Bronchial epithelial cell (primary cell): ENCODE results near the gene AGPAT3. TPM values are rescaled to one million over a fixed set of nuclear protein-coding genes. Genes with fewer than 3 reads are reported as not detected.

Source experiments
- DNase-seq: peaks from one replicate; pipeline ENCODE4 v3.0.0-alpha.2; 2010; ENCODE audit warnings: low read depth
- FAIRE-seq: peaks from 2 replicates; lab custom pipeline; 2011; peaks lifted over from hg19 to GRCh38; lab: Jason Lieb, UNC
- H3K27me3 ChIP-seq: 2 replicates; pipeline ENCODE4 v1.5.1; 2011; ENCODE audit warnings: low read length; ENCODE audit not compliant: control insufficient read depth, insufficient read depth
- H3K36me3 ChIP-seq: 2 replicates; pipeline ENCODE4 v1.5.1; 2011; ENCODE audit warnings: low read length; ENCODE audit not compliant: control insufficient read depth, insufficient read depth
- H3K4me3 ChIP-seq: 2 replicates; pipeline ENCODE4 v1.5.1; 2011; ENCODE audit warnings: mild to moderate bottlenecking, low read depth, low read length, control low read depth
- CTCF ChIP-seq: IDR thresholded peaks from 2 replicates; pipeline ENCODE4 v1.5.1; 2011; ENCODE audit warnings: mild to moderate bottlenecking, moderate library complexity, low read length, control low read depth, inconsistent platforms; ENCODE audit not compliant: insufficient read depth, severe bottlenecking
- total RNA-seq: library from RNA; depleted of rRNA; stranded (reverse); fragments of >200 nt; gene quantifications from 2 replicates; pipeline ENCODE4 v1.2.1, GENCODE V29; 2014

Gene AGPAT3
- total RNA-seq, 1 donor from 2014 or later = 40.5 TPM

GRCh38 chr21:43847301-43847700, 17.7 kb upstream of the AGPAT3 start:
- Histone ChIP-seq H3K36me3 (no peaks in the 10 kb centered on the region), H3K4me3 (no peak overlapping the region), H3K27me3 (no peaks in the 10 kb centered on the region)
- no peak for FAIRE-seq
- TF ChIP-seq CTCF = no peak
- no peak for DNase-seq

GRCh38 chr21:43848771-43849170, 16.3 kb upstream of the AGPAT3 start:
- DNase-seq = no peak
- TF ChIP-seq CTCF = no peak
- H3K4me3 ChIP-seq = no peak overlapping the region
- H3K27me3 ChIP-seq = no peaks in the 10 kb centered on the region
- H3K36me3 ChIP-seq = no peaks in the 10 kb centered on the region
- FAIRE-seq = no peak

- no peak for TF ChIP-seq CTCF
- DNase-seq = no peak
- Histone ChIP-seq H3K36me3 (no peaks in the 10 kb centered on the region), H3K27me3 (no peaks in the 10 kb centered on the region), H3K4me3 (no peak overlapping the region)
- FAIRE-seq = no peak
Measured at GRCh38 chr21:43849532-43850299, 15.3 kb upstream of the AGPAT3 start.

- Histone ChIP-seq H3K36me3 (no peaks in the 10 kb centered on the region), H3K27me3 (no peaks in the 10 kb centered on the region), H3K4me3 (no peak overlapping the region)
- no peak for FAIRE-seq
- no peak for TF ChIP-seq CTCF
- DNase-seq = no peak
Measured at GRCh38 chr21:43850728-43851295, 14.2 kb upstream of the AGPAT3 start.

GRCh38 chr21:43851593-43851992, 13.4 kb upstream of the AGPAT3 start:
- Histone ChIP-seq H3K27me3 (no peaks in the 10 kb centered on the region), H3K36me3 (no peaks in the 10 kb centered on the region), H3K4me3 (no peak overlapping the region)
- DNase-seq (no peak), FAIRE-seq (no peak)
- TF ChIP-seq CTCF = no peak
